Stomach (tissue), 4 donors: ENCODE data around the gene ECD.

Experiments
- CTCF ChIP-seq, 7 experiments: fragments of 450-650 bp in 4 of 7; fragments of 200-600 bp in 3 of 7; sonication (generic) in 3 of 7; IDR thresholded peaks; one replicate each; pipeline ENCODE4 v1.5.1; 2016 to 2019; ENCODE audit warnings: antibody characterized with exemption in 7 of 7, control low read depth in 2 of 7, mild to moderate bottlenecking in 1 of 7
- EP300 ChIP-seq: sonication (generic); formaldehyde crosslinking; IDR thresholded peaks from one replicate; pipeline ENCODE4 v1.6.1; 2017; ENCODE audit warnings: antibody characterized with exemption
- POLR2AphosphoS5 ChIP-seq, 3 donors: sonication (generic); formaldehyde crosslinking; IDR thresholded peaks; one replicate each; pipeline ENCODE4 v1.6.1; 2016; ENCODE audit warnings: antibody characterized with exemption in 3 of 3

GRCh38 chr10:73186266-73186665, 18.5 kb upstream of the ECD start:
- TF ChIP-seq EP300 (no peak), CTCF (IDR thresholded peaks at IDR 0.05) (no peak), POLR2AphosphoS5 (IDR thresholded peaks at IDR 0.05) (no peak)
